GM21360 (cell line): ENCODE measurements around the gene ASB12.

Experiments
- ATAC-seq: cut with Tn5 transposase; IDR thresholded peaks from one replicate; pipeline ENCODE4 v1.9.1; 2021; ENCODE audit warnings: mild to moderate bottlenecking, moderate library complexity; ENCODE audit not compliant: unreplicated experiment

The ASB12 gene

GRCh38 chrX:64187762-64188150, 42.7 kb downstream of the ASB12 start:
- no peak for ATAC-seq

GRCh38 chrX:64186974-64187761, 43.2 kb downstream of the ASB12 start:
- ATAC-seq, result no peak

GRCh38 chrX:64184396-64184795, 46.0 kb downstream of the ASB12 start:
- no peak for ATAC-seq

- no peak for ATAC-seq
Observed at GRCh38 chrX:64182208-64182607, 48.2 kb downstream of the ASB12 start.

- no peak for ATAC-seq
Observed at GRCh38 chrX:64176876-64177275, 53.5 kb downstream of the ASB12 start.
